WTC11 (cell line): ENCODE results near the gene TTC17. TPM values are rescaled to one million over a fixed set of nuclear protein-coding genes. Genes with fewer than 3 reads are reported as not detected.
"Not testable (repeated sequence)": the region's sequence is repeated elsewhere in the genome, so short reads cannot be mapped to it uniquely, and the experiment has no call there.

Source experiments
- ATAC-seq: fragments of 200-7000 bp; cut with Tn5 transposase; 2 replicates; pipeline ENCODE4 v1.10.0; 2021; ENCODE audit warnings: mild to moderate bottlenecking, moderate library complexity
- CTCF ChIA-PET: fragments of 300-600 bp; sonication (Branson Sonifier 250); formaldehyde crosslinking; loops from one replicate; lab custom pipeline; 2021; ENCODE audit warnings: antibody characterized with exemption; lab: Charles Lee
- POLR2A ChIA-PET: fragments of 350-600 bp; sonication (Branson Sonifier 250); formaldehyde crosslinking; loops from one replicate; lab custom pipeline; 2021; ENCODE audit warnings: antibody characterized with exemption; lab: Charles Lee
- DNase-seq: peaks from one replicate; pipeline ENCODE4 v3.0.0; 2021; ENCODE audit warnings: low spot score
- H3K27ac Mint-ChIP-seq: 2 replicates; pipeline ENCODE4 v1.8.0; 2021; ENCODE audit warnings: mixed read lengths
- H3K27me3 Mint-ChIP-seq: 2 replicates; pipeline ENCODE4 v1.8.0; 2021; ENCODE audit warnings: low read depth, mild to moderate bottlenecking, moderate library complexity, mixed read lengths
- H3K36me3 Mint-ChIP-seq: 2 replicates; pipeline ENCODE4 v1.8.0; 2021; ENCODE audit warnings: mixed read lengths
- H3K4me1 Mint-ChIP-seq: 2 replicates; pipeline ENCODE4 v1.8.0; 2022; ENCODE audit warnings: mixed read lengths
- H3K4me3 Mint-ChIP-seq: 2 replicates; pipeline ENCODE4 v1.8.0; 2021; ENCODE audit warnings: mild to moderate bottlenecking, moderate library complexity, mixed read lengths
- H3K9me3 Mint-ChIP-seq: 2 replicates; pipeline ENCODE4 v1.8.0; 2021; ENCODE audit warnings: mixed read lengths
- CREB1 ChIP-seq: sonication (generic); formaldehyde crosslinking; IDR thresholded peaks from 2 replicates; pipeline ENCODE4 v1.8.0; 2023; ENCODE audit warnings: mild to moderate bottlenecking, missing genetic modification reagents
- ELF4 ChIP-seq: sonication (generic); formaldehyde crosslinking; IDR thresholded peaks from 2 replicates; pipeline ENCODE4 v1.8.1; 2022; ENCODE audit warnings: low read depth, mild to moderate bottlenecking, moderate library complexity, missing genetic modification reagents
- FOXK1 ChIP-seq: sonication (generic); formaldehyde crosslinking; IDR thresholded peaks from 2 replicates; pipeline ENCODE4 v1.8.0; 2022; ENCODE audit warnings: mild to moderate bottlenecking, moderate library complexity, missing genetic modification reagents
- FOXP1 ChIP-seq: sonication (generic); formaldehyde crosslinking; IDR thresholded peaks from 2 replicates; pipeline ENCODE4 v1.8.0; 2022; ENCODE audit warnings: missing genetic modification reagents, mild to moderate bottlenecking, moderate library complexity, borderline replicate concordance
- GABPB1 ChIP-seq: sonication (generic); formaldehyde crosslinking; IDR thresholded peaks from 2 replicates; pipeline ENCODE4 v1.8.1; 2023; ENCODE audit warnings: mild to moderate bottlenecking, missing genetic modification reagents
- HMGXB4 ChIP-seq: sonication (generic); formaldehyde crosslinking; IDR thresholded peaks from 2 replicates; pipeline ENCODE4 v1.8.1; 2023; ENCODE audit warnings: mild to moderate bottlenecking, moderate library complexity, missing genetic modification reagents
- IRF1 ChIP-seq: sonication (generic); formaldehyde crosslinking; IDR thresholded peaks from 2 replicates; pipeline ENCODE4 v1.8.0; 2023; ENCODE audit warnings: missing genetic modification reagents
- IRF2 ChIP-seq: sonication (generic); formaldehyde crosslinking; IDR thresholded peaks from 2 replicates; pipeline ENCODE4 v1.8.0; 2022; ENCODE audit warnings: low read depth, missing genetic modification reagents, borderline replicate concordance
- KAT7 ChIP-seq: sonication (generic); formaldehyde crosslinking; IDR thresholded peaks from 2 replicates; pipeline ENCODE4 v1.8.1; 2023; ENCODE audit warnings: missing genetic modification reagents, mild to moderate bottlenecking, borderline replicate concordance
- NFYB ChIP-seq: sonication (generic); formaldehyde crosslinking; conservative IDR thresholded peaks from 2 replicates; pipeline ENCODE4 v1.8.0; 2022; ENCODE audit warnings: low read depth, missing genetic modification reagents
- OVOL2 ChIP-seq: fragments of 250-450 bp; sonication (Bioruptor Pico); IDR thresholded peaks from 2 replicates; pipeline ENCODE4 v1.9.0; 2021; ENCODE audit warnings: mild to moderate bottlenecking, borderline replicate concordance
- PRRX2 ChIP-seq: fragments of 250-450 bp; sonication (Bioruptor Pico); IDR thresholded peaks from 2 replicates; pipeline ENCODE4 v1.8.0; 2021; ENCODE audit warnings: mild to moderate bottlenecking
- RORB ChIP-seq: fragments of 250-450 bp; sonication (Bioruptor Pico); IDR thresholded peaks from 2 replicates; pipeline ENCODE4 v1.9.0; 2021; ENCODE audit warnings: mild to moderate bottlenecking
- STAT6 ChIP-seq: sonication (generic); formaldehyde crosslinking; conservative IDR thresholded peaks from 2 replicates; pipeline ENCODE4 v1.8.1; 2023; ENCODE audit warnings: mild to moderate bottlenecking, low read depth, missing genetic modification reagents, moderate library complexity
- TEAD1 ChIP-seq: sonication (generic); formaldehyde crosslinking; IDR thresholded peaks from 2 replicates; pipeline ENCODE4 v1.8.0; 2022; ENCODE audit warnings: mild to moderate bottlenecking, missing genetic modification reagents
- TEAD4 ChIP-seq: sonication (generic); formaldehyde crosslinking; IDR thresholded peaks from 2 replicates; pipeline ENCODE4 v1.8.0; 2022; ENCODE audit warnings: mild to moderate bottlenecking, missing genetic modification reagents
- ZBTB21 ChIP-seq: sonication (generic); formaldehyde crosslinking; IDR thresholded peaks from 2 replicates; pipeline ENCODE4 v1.8.1; 2023; ENCODE audit warnings: mild to moderate bottlenecking, missing genetic modification reagents, borderline replicate concordance
- ZNF232 ChIP-seq: sonication (generic); formaldehyde crosslinking; IDR thresholded peaks from 2 replicates; pipeline ENCODE4 v1.8.0; 2022; ENCODE audit warnings: mild to moderate bottlenecking, missing genetic modification reagents
- ZNF317 ChIP-seq: sonication (generic); formaldehyde crosslinking; IDR thresholded peaks from 2 replicates; pipeline ENCODE4 v1.8.1; 2023; ENCODE audit warnings: low read depth, mild to moderate bottlenecking, moderate library complexity, missing genetic modification reagents, borderline replicate concordance
- ZNF396 ChIP-seq: fragments of 250-450 bp; sonication (Bioruptor Pico); IDR thresholded peaks from 2 replicates; pipeline ENCODE4 v1.8.0; 2021; ENCODE audit warnings: mild to moderate bottlenecking, moderate library complexity, borderline replicate concordance
- ZNF416 ChIP-seq: fragments of 250-450 bp; sonication (Bioruptor Pico); IDR thresholded peaks from 2 replicates; pipeline ENCODE4 v1.9.0; 2021; ENCODE audit warnings: mild to moderate bottlenecking, inconsistent platforms
- total RNA-seq: library from RNA; stranded (reverse); gene quantifications from 3 replicates; pipeline ENCODE4 v1.2.3, GENCODE V29; 2021
- TF ChIP-seq, protein P1 (sequence below): sonication (generic); formaldehyde crosslinking; IDR thresholded peaks from 2 replicates; pipeline ENCODE4 v1.8.0; 2023; ENCODE audit warnings: mild to moderate bottlenecking, missing genetic modification reagents
- TF ChIP-seq, protein P2 (sequence below): sonication (generic); formaldehyde crosslinking; IDR thresholded peaks from 2 replicates; pipeline ENCODE4 v1.8.1; 2023; ENCODE audit warnings: mild to moderate bottlenecking, missing genetic modification reagents, moderate library complexity
- TF ChIP-seq, protein P3 (sequence below): sonication (generic); formaldehyde crosslinking; IDR thresholded peaks from 2 replicates; pipeline ENCODE4 v1.8.1; 2023; ENCODE audit warnings: mild to moderate bottlenecking, missing genetic modification reagents, moderate library complexity

Gene TTC17
- total RNA-seq, 1 experiment from 2014 or later: 69.0 TPM

GRCh38 chr11:43328482-43328881, 30.2 kb upstream of the TTC17 start (continued):
- no peak for TF ChIP-seq ZNF317
- TF ChIP-seq NFYB (CRISPR knock-in tag): no peak
- TF ChIP-seq ZNF396 (CRISPR knock-in tag): no peak
- no peak for TF ChIP-seq TEAD4 (CRISPR knock-in tag)
- no peak for TF ChIP-seq FOXK1
- no peak for TF ChIP-seq GABPB1
- no peak for TF ChIP-seq FOXP1 (CRISPR knock-in tag)

GRCh38 chr11:43341159-43341558, 17.6 kb upstream of the TTC17 start:
- H3K4me1 Mint-ChIP-seq: no peaks in the 10 kb centered on the region
- no peak for DNase-seq
- ATAC-seq: no peak
- peaks cover 3% of the 10 kb centered on the region; the same call in 1 of the 2 replicates for H3K9me3 Mint-ChIP-seq
- ChIA-PET POLR2A (no interaction called here), CTCF (no interaction called here)
- H3K36me3 Mint-ChIP-seq: peaks cover 55% of the 10 kb centered on the region
- no peak overlapping the region for H3K4me3 Mint-ChIP-seq
- TF ChIP-seq ZNF232 (CRISPR knock-in tag) (no peak), ZNF416 (CRISPR knock-in tag) (no peak), TEAD1 (CRISPR knock-in tag) (no peak), IRF2 (no peak), PRRX2 (CRISPR knock-in tag) (no peak), HMGXB4 (CRISPR knock-in tag) (no peak), RORB (CRISPR knock-in tag) (no peak), ZNF396 (CRISPR knock-in tag) (no peak)
- TF ChIP-seq, protein P1, sequence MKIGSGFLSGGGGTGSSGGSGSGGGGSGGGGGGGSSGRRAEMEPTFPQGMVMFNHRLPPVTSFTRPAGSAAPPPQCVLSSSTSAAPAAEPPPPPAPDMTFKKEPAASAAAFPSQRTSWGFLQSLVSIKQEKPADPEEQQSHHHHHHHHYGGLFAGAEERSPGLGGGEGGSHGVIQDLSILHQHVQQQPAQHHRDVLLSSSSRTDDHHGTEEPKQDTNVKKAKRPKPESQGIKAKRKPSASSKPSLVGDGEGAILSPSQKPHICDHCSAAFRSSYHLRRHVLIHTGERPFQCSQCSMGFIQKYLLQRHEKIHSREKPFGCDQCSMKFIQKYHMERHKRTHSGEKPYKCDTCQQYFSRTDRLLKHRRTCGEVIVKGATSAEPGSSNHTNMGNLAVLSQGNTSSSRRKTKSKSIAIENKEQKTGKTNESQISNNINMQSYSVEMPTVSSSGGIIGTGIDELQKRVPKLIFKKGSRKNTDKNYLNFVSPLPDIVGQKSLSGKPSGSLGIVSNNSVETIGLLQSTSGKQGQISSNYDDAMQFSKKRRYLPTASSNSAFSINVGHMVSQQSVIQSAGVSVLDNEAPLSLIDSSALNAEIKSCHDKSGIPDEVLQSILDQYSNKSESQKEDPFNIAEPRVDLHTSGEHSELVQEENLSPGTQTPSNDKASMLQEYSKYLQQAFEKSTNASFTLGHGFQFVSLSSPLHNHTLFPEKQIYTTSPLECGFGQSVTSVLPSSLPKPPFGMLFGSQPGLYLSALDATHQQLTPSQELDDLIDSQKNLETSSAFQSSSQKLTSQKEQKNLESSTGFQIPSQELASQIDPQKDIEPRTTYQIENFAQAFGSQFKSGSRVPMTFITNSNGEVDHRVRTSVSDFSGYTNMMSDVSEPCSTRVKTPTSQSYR: no peak
- TF ChIP-seq, protein P2, sequence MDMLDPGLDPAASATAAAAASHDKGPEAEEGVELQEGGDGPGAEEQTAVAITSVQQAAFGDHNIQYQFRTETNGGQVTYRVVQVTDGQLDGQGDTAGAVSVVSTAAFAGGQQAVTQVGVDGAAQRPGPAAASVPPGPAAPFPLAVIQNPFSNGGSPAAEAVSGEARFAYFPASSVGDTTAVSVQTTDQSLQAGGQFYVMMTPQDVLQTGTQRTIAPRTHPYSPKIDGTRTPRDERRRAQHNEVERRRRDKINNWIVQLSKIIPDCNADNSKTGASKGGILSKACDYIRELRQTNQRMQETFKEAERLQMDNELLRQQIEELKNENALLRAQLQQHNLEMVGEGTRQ (CRISPR knock-in tag): no peak
- TF ChIP-seq, all 79 proteins: peak for 0
- Mint-ChIP-seq H3K27me3 (no peaks in the 10 kb centered on the region), H3K27ac (no peak overlapping the region)

DNA sequence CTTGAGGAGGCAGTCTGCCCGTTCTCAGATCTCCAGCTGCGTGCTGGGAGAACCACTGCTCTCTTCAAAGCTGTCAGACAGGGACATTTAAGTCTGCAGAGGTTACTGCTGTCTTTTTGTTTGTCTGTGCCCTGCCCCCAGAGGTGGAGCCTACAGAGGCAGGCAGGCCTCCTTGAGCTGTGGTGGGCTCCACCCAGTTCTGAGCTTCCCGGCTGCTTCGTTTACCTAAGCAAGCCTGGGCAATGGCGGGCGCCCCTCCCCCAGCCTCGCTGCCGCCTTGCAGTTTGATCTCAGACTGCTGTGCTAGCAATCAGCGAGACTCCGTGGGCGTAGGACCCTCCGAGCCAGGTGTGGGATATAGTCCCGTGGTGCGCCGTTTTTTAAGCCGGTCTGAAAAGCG, 7.3 kb upstream of the TTC17 start:
- H3K9me3 Mint-ChIP-seq, ATAC-seq, H3K27me3 Mint-ChIP-seq, H3K36me3 Mint-ChIP-seq, H3K27ac Mint-ChIP-seq, CTCF ChIA-PET: not testable (repeated sequence)
- H3K4me3 Mint-ChIP-seq: peak overlapping the region; percentile 68
- POLR2A ChIA-PET: interaction anchor here (1.1 kb wide), 1 partner anchor 39 kb away, joined by 3 read pairs; the partner anchor contains the start of gene API5
- peaks cover 15% of the 10 kb centered on the region for H3K4me1 Mint-ChIP-seq
- peak; percentile 34 for DNase-seq

DNA sequence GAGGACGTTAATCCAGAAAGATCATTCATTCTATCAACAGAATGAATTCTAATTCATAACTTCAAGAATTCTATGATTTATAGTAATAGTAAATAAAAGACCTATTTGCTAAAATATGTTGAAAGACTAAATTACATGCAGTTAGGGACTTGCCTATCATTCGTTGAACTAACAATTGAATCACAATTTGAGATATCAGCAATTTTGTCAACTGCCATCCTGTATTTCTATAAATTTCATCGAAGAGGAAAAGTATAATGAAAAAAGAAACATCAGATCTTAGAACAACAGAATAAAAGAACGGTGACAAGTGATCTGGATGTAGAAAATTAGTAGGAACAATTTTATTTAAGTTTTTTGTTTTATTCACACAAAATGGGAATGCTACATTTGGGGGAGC, 4.4 kb upstream of the TTC17 start:
- Mint-ChIP-seq H3K4me3 (no peak overlapping the region), H3K36me3 (0 out of 2 replicates have a peak, but pooled peaks cover 5% of the 10 kb centered on the region), H3K27me3 (0 out of 2 replicates have a peak, but pooled peaks cover 4% of the 10 kb centered on the region), H3K9me3 (peaks cover 6% of the 10 kb centered on the region), H3K4me1 (peaks cover 28% of the 10 kb centered on the region), H3K27ac (no peak overlapping the region)
- DNase-seq: no peak
- ATAC-seq: no peak
- ChIA-PET CTCF (no interaction called here), POLR2A (no interaction called here)
- TF ChIP-seq IRF1 (no peak), OVOL2 (no peak), ELF4 (CRISPR knock-in tag) (no peak), CREB1 (CRISPR knock-in tag) (no peak), ZBTB21 (CRISPR knock-in tag) (no peak), STAT6 (no peak), KAT7 (CRISPR knock-in tag) (no peak)
- TF ChIP-seq, protein P3, sequence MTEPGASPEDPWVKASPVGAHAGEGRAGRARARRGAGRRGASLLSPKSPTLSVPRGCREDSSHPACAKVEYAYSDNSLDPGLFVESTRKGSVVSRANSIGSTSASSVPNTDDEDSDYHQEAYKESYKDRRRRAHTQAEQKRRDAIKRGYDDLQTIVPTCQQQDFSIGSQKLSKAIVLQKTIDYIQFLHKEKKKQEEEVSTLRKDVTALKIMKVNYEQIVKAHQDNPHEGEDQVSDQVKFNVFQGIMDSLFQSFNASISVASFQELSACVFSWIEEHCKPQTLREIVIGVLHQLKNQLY (CRISPR knock-in tag): no peak
